WI38 (cell line): ENCODE measurements around the gene BORCS5.

Experiments
- H3K4me3 ChIP-seq: 2 replicates; pipeline ENCODE4 v1.5.1; 2011; ENCODE audit warnings: low read depth, mild to moderate bottlenecking, control low read depth, low read length
- TF ChIP-seq, protein P1 (sequence below): IDR thresholded peaks from 2 replicates; pipeline ENCODE4 v1.5.1; 2012; ENCODE audit warnings: low read depth, mild to moderate bottlenecking, control low read depth, low read length

BORCS5 gene

DNA sequence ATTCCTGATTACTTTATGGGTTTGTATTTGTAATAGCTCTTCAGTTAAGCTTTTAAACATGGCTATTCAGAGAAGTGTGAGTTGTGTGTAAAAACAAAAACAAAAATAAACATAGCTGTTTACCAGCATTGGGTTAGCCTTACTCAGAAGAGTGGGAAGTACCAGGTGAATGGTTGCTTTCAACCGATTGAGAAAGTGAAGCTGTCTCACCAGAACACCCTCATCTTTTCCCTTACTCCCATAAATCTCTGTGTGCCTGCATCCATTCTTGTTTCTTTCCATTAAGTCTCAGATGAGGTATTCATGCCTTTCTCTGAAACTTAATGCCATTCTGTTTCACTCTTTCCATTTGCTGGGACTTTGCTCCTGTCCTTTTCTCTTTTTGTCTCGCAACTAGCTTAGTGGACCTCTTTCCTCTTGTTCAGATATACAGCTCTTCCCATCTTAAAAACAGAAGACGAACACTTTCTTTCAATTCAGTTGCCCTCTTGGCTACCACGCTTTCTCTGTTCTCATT is 10.7 kb downstream of the BORCS5 start:
- TF ChIP-seq, protein P1, sequence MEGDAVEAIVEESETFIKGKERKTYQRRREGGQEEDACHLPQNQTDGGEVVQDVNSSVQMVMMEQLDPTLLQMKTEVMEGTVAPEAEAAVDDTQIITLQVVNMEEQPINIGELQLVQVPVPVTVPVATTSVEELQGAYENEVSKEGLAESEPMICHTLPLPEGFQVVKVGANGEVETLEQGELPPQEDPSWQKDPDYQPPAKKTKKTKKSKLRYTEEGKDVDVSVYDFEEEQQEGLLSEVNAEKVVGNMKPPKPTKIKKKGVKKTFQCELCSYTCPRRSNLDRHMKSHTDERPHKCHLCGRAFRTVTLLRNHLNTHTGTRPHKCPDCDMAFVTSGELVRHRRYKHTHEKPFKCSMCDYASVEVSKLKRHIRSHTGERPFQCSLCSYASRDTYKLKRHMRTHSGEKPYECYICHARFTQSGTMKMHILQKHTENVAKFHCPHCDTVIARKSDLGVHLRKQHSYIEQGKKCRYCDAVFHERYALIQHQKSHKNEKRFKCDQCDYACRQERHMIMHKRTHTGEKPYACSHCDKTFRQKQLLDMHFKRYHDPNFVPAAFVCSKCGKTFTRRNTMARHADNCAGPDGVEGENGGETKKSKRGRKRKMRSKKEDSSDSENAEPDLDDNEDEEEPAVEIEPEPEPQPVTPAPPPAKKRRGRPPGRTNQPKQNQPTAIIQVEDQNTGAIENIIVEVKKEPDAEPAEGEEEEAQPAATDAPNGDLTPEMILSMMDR = no peak
- no peak overlapping the region for H3K4me3 ChIP-seq

GRCh38 chr12:12372946-12373722 is 16.3 kb downstream of the BORCS5 start:
- no peak overlapping the region for H3K4me3 ChIP-seq
- TF ChIP-seq, protein P1 = no peak

DNA sequence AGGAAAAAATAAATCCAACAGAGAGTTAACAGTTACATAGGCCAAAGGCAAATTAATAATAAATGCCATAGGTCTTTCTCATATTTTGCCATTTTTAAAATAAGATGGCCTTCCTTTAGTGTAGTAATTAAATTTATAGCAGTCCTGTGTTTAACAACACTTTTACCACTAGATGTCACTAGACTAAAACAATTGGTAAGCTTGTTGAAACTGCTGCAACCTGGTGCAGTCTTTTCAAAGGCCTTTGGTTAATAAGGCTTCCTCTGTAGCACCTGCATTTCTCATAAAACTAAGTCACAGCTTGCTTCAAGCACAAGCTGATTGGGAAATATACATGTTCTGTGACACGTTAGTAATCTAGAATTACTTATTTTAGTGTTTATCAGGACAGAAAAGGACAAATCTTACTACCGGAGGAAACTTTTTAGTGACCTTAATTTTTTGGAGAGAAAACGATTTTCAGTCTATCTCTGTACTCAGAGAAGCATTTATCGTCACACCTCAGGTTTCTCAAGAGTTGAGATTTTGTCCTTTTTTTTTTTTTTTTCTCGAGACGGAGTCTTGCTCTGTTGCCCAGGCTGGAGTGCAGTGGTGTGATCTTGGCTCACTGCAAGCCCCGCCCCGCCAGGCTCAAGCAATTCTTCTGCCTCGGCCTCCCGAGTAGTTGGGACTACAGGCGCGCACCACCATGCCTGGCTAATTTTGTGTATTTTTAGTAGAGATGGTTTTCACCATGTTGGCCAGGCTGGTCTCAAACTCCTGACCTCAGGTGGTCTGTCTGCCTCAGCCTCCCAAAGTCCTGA is 20.0 kb downstream of the BORCS5 start:
- TF ChIP-seq, protein P1 = no peak

GRCh38 chr12:12378616-12379015 is 21.7 kb downstream of the BORCS5 start:
- no peak overlapping the region for H3K4me3 ChIP-seq
- TF ChIP-seq, protein P1 = no peak

More for the DNA sequence above, 20.0 kb downstream of the BORCS5 start:
- H3K4me3 ChIP-seq = no peak overlapping the region

GRCh38 chr12:12379831-12380730 is 23.2 kb downstream of the BORCS5 start:
- TF ChIP-seq, protein P1 = no peak

DNA sequence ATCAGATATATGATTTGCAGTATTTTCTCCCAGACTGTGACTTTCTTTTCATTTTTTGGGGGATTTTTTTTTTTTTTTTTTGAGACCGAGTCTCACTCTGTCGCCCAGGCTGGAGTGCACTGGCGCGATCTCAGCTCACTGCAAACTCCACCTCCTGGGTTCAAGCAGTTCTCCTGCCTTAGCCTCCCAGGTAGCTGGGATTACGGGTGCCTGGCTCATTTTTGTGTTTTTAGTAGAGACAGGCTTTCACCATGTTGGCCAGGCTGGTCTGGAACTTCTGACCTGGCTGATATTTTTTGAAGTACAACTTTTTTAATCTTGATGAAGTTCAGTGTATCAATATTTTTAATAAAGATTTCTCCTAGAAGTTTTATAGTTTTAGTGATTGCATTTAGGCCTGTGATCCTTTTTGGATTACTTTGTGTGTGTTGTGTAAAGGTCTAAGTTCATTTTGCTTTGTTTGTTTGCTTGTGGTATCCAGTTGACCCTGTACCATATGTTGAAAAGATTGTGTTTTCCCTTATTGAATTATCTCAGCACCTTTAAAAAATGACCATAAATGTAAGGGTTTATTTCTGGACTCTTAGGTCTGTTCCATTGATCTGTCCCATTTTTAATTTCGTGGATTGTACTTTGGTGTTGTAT is 24.2 kb downstream of the BORCS5 start:
- no peak overlapping the region for H3K4me3 ChIP-seq
- TF ChIP-seq, protein P1 = no peak

More at GRCh38 chr12:12379831-12380730, 23.2 kb downstream of the BORCS5 start:
- no peak overlapping the region for H3K4me3 ChIP-seq
